Mesangial cell (primary cell): ENCODE results near the gene ULK1. TPM values are rescaled to one million over a fixed set of nuclear protein-coding genes. Genes with fewer than 3 reads are reported as not detected.

Source experiments
- total RNA-seq: library from RNA; depleted of rRNA; stranded (reverse); fragments of >200 nt; gene quantifications from 2 replicates; pipeline ENCODE4 v1.2.3, GENCODE V29; 2015

The ULK1 gene
- 12.7 and 23.7 TPM in 2 replicates for total RNA-seq

GRCh38 chr12:131894313-131894860 lies at the start of gene ULK1:
ULK1 (plus strand) TSS chr12:131894622; CDS start chr12:131895002, 380 bp downstream.

GRCh38 chr12:131928711-131929580 lies 34.5 kb downstream of the ULK1 start, which contains the start of gene PUS1:
PUS1 (plus strand) TSS chr12:131929276; CDS start chr12:131929723, 447 bp downstream.

GRCh38 chr12:131949431-131950181 lies 55.2 kb downstream of the ULK1 start, which contains the start of gene EP400:
EP400 (plus strand) TSS chr12:131949942; CDS start chr12:131960620, 10,678 bp downstream.

Other genes starting within 250 kb of the ULK1 start
- gene SFSWAP, start 183.5 kb upstream of the ULK1 start, total RNA-seq = 14.5 and 19.4 TPM in 2 replicates
- gene MMP17, start 66.2 kb upstream of the ULK1 start, total RNA-seq = 3.3 and 3.9 TPM in 2 replicates
- gene PUS1, start 34.7 kb downstream of the ULK1 start, total RNA-seq = 15.3 and 26.2 TPM in 2 replicates
- gene EP400, start 55.3 kb downstream of the ULK1 start, total RNA-seq = 20.9 and 22.3 TPM in 2 replicates
- 10.1 and 12.5 TPM in 2 replicates for gene DDX51, start 249.7 kb downstream of the ULK1 start, total RNA-seq
- 22.6 and 51.0 TPM in 2 replicates for gene NOC4L, start 249.8 kb downstream of the ULK1 start, total RNA-seq